H54 (cell line): ENCODE results near the gene DPM2.

Source experiments
- DNase-seq: peaks from one replicate; pipeline ENCODE4 v3.0.0; 2011; ENCODE audit warnings: low spot score, mixed read lengths; ENCODE audit not compliant: insufficient read length
- FAIRE-seq: peaks from 3 replicates; lab custom pipeline; 2011; peaks lifted over from hg19 to GRCh38; lab: Jason Lieb, UNC
- POLR2A ChIP-seq: IDR thresholded peaks from 2 replicates; pipeline ENCODE4 v1.6.1; 2011; ENCODE audit warnings: low read depth, mild to moderate bottlenecking, low read length

The DPM2 gene

GRCh38 chr9:127886401-127886972, 51.2 kb downstream of the DPM2 start:
- no peak for TF ChIP-seq POLR2A
- DNase-seq (no peak), FAIRE-seq (no peak)

- no peak for FAIRE-seq
These were observed 52.0 kb downstream of the DPM2 start for GRCh38 chr9:127885508-127886281.

More at GRCh38 chr9:127885508-127886281, 52.0 kb downstream of the DPM2 start:
- TF ChIP-seq POLR2A = no peak
- DNase-seq = no peak
